ENCODE data around the gene VPS26B.

DNA sequence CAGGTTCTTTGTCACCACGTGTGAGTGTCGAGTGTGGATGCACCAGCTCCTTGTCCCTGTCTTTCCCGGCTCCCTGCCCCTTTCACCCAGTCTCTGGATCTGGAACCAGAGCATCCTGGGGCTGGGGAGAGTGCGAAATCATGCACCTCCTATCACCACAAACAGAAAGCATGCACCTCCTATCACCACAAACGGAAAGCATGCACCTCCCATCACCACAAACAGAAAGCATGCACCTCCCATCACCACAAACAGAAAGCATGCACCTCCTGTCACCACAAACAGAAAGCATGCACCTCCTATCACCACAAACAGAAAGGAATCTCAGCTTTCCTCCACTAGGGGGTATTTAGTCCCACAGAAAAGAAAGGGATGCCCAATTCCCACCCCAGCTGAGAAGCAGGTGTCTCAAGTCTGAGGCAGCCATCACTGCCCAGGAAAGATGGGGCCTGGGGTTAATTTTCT lies 45.8 kb downstream of the VPS26B start:
- no peak for TF ChIP-seq EP300 (IDR thresholded peaks at IDR 0.05)
- TF ChIP-seq, protein P1, sequence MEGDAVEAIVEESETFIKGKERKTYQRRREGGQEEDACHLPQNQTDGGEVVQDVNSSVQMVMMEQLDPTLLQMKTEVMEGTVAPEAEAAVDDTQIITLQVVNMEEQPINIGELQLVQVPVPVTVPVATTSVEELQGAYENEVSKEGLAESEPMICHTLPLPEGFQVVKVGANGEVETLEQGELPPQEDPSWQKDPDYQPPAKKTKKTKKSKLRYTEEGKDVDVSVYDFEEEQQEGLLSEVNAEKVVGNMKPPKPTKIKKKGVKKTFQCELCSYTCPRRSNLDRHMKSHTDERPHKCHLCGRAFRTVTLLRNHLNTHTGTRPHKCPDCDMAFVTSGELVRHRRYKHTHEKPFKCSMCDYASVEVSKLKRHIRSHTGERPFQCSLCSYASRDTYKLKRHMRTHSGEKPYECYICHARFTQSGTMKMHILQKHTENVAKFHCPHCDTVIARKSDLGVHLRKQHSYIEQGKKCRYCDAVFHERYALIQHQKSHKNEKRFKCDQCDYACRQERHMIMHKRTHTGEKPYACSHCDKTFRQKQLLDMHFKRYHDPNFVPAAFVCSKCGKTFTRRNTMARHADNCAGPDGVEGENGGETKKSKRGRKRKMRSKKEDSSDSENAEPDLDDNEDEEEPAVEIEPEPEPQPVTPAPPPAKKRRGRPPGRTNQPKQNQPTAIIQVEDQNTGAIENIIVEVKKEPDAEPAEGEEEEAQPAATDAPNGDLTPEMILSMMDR (IDR thresholded peaks at IDR 0.05): no peak
- TF ChIP-seq POLR2AphosphoS5 (IDR thresholded peaks at IDR 0.05): no peak
